Cardiac muscle cell (in vitro differentiated cells and primary cell): ENCODE measurements around the gene CLDN22. TPM values are rescaled to one million over a fixed set of nuclear protein-coding genes. Genes with fewer than 3 reads are reported as not detected.

Experiments used
- DNase-seq, 2 donors: peaks; one replicate each; pipeline versions ENCODE4 v3.0.0 to v3.0.0-alpha.2; 2010 to 2017; ENCODE audit warnings: low read depth in 1 of 2, low spot score in 1 of 2
- H3K27ac ChIP-seq: fragments of 200-600 bp; sonication (generic); 2 replicates; pipeline ENCODE4 v1.5.1; 2016
- H3K27me3 ChIP-seq: fragments of 200-600 bp; sonication (generic); 2 replicates; pipeline ENCODE4 v1.6.0; 2016; ENCODE audit warnings: control low read depth
- H3K36me3 ChIP-seq: fragments of 200-600 bp; sonication (generic); 2 replicates; pipeline ENCODE4 v1.5.1; 2016; ENCODE audit warnings: control low read depth
- H3K4me1 ChIP-seq: fragments of 200-600 bp; sonication (generic); 2 replicates; pipeline ENCODE4 v1.8.1; 2017; ENCODE audit warnings: low read depth, mild to moderate bottlenecking, mixed run types
- H3K4me3 ChIP-seq: fragments of 200-600 bp; sonication (generic); 2 replicates; pipeline ENCODE4 v1.5.1; 2016; ENCODE audit warnings: mild to moderate bottlenecking
- H3K9me3 ChIP-seq: fragments of 200-600 bp; sonication (generic); 2 replicates; pipeline ENCODE4 v1.5.1; 2017; ENCODE audit warnings: low read depth, mild to moderate bottlenecking, control low read depth
- CTCF ChIP-seq: IDR thresholded peaks from 2 replicates; pipeline ENCODE4 v1.5.1; 2012; ENCODE audit warnings: low read depth, mild to moderate bottlenecking, low read length
- polyA plus RNA-seq: library from polyadenylated mRNA; unstranded; fragments of >200 nt; fragmentation: Nextera tagmentation; extraction: Ambion mirVana; gene quantifications from 2 replicates; pipeline ENCODE4 v1.2.1, GENCODE V29; 2016
- total RNA-seq: library from RNA; depleted of rRNA; stranded (reverse); fragments of >200 nt; gene quantifications from 2 replicates; pipeline ENCODE4 v1.2.3, GENCODE V29; 2016

Gene CLDN22
- total and polyA plus RNA-seq, 2 experiments from 2014 or later, result not detected

- no peaks in the 10 kb centered on the region for H3K27me3 ChIP-seq
Measured at GRCh38 chr4:183284258-183284785, 35.8 kb downstream of the CLDN22 start.

GRCh38 chr4:183276106-183276505 lies 44.0 kb downstream of the CLDN22 start:
- H3K27me3 ChIP-seq, result no peaks in the 10 kb centered on the region
- H3K27ac ChIP-seq, result no peak overlapping the region
- no peaks in the 10 kb centered on the region for H3K4me1 ChIP-seq
- H3K4me3 ChIP-seq, result no peak overlapping the region
- peaks cover 13% of the 10 kb centered on the region for H3K36me3 ChIP-seq
- DNase-seq, result no peak
- TF ChIP-seq CTCF, result no peak
- no peaks in the 10 kb centered on the region for H3K9me3 ChIP-seq

More at GRCh38 chr4:183284258-183284785, 35.8 kb downstream of the CLDN22 start:
- H3K4me1 ChIP-seq, result no peaks in the 10 kb centered on the region
- H3K9me3 ChIP-seq, result no peaks in the 10 kb centered on the region
- TF ChIP-seq CTCF, result no peak
- peaks cover 20% of the 10 kb centered on the region for H3K36me3 ChIP-seq
- DNase-seq, result no peak
- H3K27ac ChIP-seq, result no peak overlapping the region
- H3K4me3 ChIP-seq, result no peak overlapping the region

GRCh38 chr4:183272384-183272783 lies 47.7 kb downstream of the CLDN22 start:
- DNase-seq, result no peak
- peaks cover 32% of the 10 kb centered on the region for H3K36me3 ChIP-seq

GRCh38 chr4:183268556-183268955 lies 51.5 kb downstream of the CLDN22 start:
- Histone ChIP-seq H3K36me3 (peaks cover 41% of the 10 kb centered on the region), H3K4me1 (no peaks in the 10 kb centered on the region), H3K9me3 (no peaks in the 10 kb centered on the region), H3K27me3 (no peaks in the 10 kb centered on the region), H3K4me3 (no peak overlapping the region), H3K27ac (no peak overlapping the region)
- DNase-seq, result no peak
- TF ChIP-seq CTCF, result no peak

More at GRCh38 chr4:183272384-183272783, 47.7 kb downstream of the CLDN22 start:
- Histone ChIP-seq H3K27ac (no peak overlapping the region), H3K4me1 (no peaks in the 10 kb centered on the region), H3K27me3 (no peaks in the 10 kb centered on the region), H3K4me3 (no peak overlapping the region), H3K9me3 (no peaks in the 10 kb centered on the region)
- no peak for TF ChIP-seq CTCF

Other genes starting within 250 kb of the CLDN22 start
- gene WWC2, start 221.0 kb downstream of the CLDN22 start, total RNA-seq, result 14.3 and 30.2 TPM in 2 replicates
- 18.8 and 24.3 TPM in 2 replicates for gene WWC2, start 221.0 kb downstream of the CLDN22 start, polyA plus RNA-seq
- not detected in 2 replicates for gene CLDN24, start 2.1 kb upstream of the CLDN22 start, total RNA-seq
- gene CLDN24, start 2.1 kb upstream of the CLDN22 start, polyA plus RNA-seq, result not detected in 2 replicates
- 30.8 and 34.1 TPM in 2 replicates for gene CDKN2AIP, start 124.4 kb upstream of the CLDN22 start, total RNA-seq
- 15.9 and 20.7 TPM in 2 replicates for gene CDKN2AIP, start 124.4 kb upstream of the CLDN22 start, polyA plus RNA-seq
- gene ING2, start 184.8 kb upstream of the CLDN22 start, total RNA-seq, result 14.2 and 14.6 TPM in 2 replicates
- 26.1 and 32.9 TPM in 2 replicates for gene ING2, start 184.8 kb upstream of the CLDN22 start, polyA plus RNA-seq